Endothelial cell of umbilical vein (primary cell): ENCODE measurements around the gene ABTB2. TPM values are rescaled to one million over a fixed set of nuclear protein-coding genes. Genes with fewer than 3 reads are reported as not detected.

Source experiments
- BruUV-seq: library from RNA; stranded (reverse); fragments of 400-500 nt; replicated peaks from 2 replicates; lab custom pipeline; 2021; lab: Mats Ljungman, UMichigan
- CTCF ChIA-PET: fragments of 300-600, 350-600 bp; sonication (Branson Sonifier 250); formaldehyde crosslinking; loops from one replicate; lab custom pipeline; 2021; ENCODE audit warnings: antibody characterized with exemption, inconsistent platforms; lab: Charles Lee
- POLR2A ChIA-PET: fragments of 300-600, 350-600 bp; sonication (Branson Sonifier 250); formaldehyde crosslinking; loops from one replicate; lab custom pipeline; 2021; ENCODE audit warnings: antibody characterized with exemption, inconsistent platforms; lab: Charles Lee
- DNase-seq: peaks from one replicate; pipeline ENCODE4 v3.0.0-alpha.2; 2011; ENCODE audit warnings: low read depth, low spot score
- FAIRE-seq: peaks from 2 replicates; lab custom pipeline; 2011; peaks lifted over from hg19 to GRCh38; lab: Jason Lieb, UNC
- H2AFZ ChIP-seq: 2 replicates; pipeline ENCODE4 v1.6.0; 2012; ENCODE audit warnings: low read depth, low read length, control low read depth, inconsistent platforms
- H3K27ac ChIP-seq: 2 replicates; pipeline ENCODE4 v1.5.1; 2011; ENCODE audit warnings: low read depth, mild to moderate bottlenecking, control low read depth, low read length, moderate library complexity; ENCODE audit not compliant: insufficient read depth
- H3K27me3 ChIP-seq, 2 experiments: 2 replicates each; pipeline versions ENCODE4 v1.6.0 to v1.6.1; 2011; ENCODE audit warnings: low read length in 2 of 2, mixed read lengths in 1 of 2; ENCODE audit not compliant: control insufficient read depth in 2 of 2, insufficient read depth in 2 of 2
- H3K36me3 ChIP-seq, 2 experiments: 2 replicates in 1 of 2; 3 replicates in 1 of 2; pipeline ENCODE4 v1.5.1; 2011; ENCODE audit warnings: low read length in 2 of 2, mild to moderate bottlenecking in 1 of 2, moderate library complexity in 1 of 2; ENCODE audit not compliant: control insufficient read depth in 2 of 2, insufficient read depth in 2 of 2; ENCODE audit errors: extremely low read depth in 1 of 2
- H3K4me1 ChIP-seq: 3 replicates; pipeline ENCODE4 v1.5.1; 2011; ENCODE audit warnings: mild to moderate bottlenecking, low read length; ENCODE audit not compliant: control insufficient read depth, insufficient read depth; ENCODE audit errors: extremely low read depth
- H3K4me2 ChIP-seq: 2 replicates; pipeline ENCODE4 v1.6.1; 2011; ENCODE audit warnings: low read length, control low read depth, mixed read lengths; ENCODE audit not compliant: insufficient read depth
- H3K4me3 ChIP-seq, 3 experiments: fragments of 200-600 bp in 1 of 3; sonication (generic), shearing (Covaris generic) in 1 of 3; replicated peaks in 1 of 3; 2 replicates each; pipeline ENCODE4 v1.5.1; 2011 to 2016; ENCODE audit warnings: control low read depth in 3 of 3, low read length in 3 of 3, mild to moderate bottlenecking in 2 of 3, inconsistent platforms in 1 of 3, low read depth in 1 of 3, moderate library complexity in 1 of 3; ENCODE audit not compliant: insufficient read depth in 1 of 3
- H3K79me2 ChIP-seq: 2 replicates; pipeline ENCODE4 v1.6.0; 2012; ENCODE audit warnings: low read length, inconsistent platforms; ENCODE audit not compliant: control insufficient read depth, insufficient read depth
- H3K9ac ChIP-seq: replicated peaks from 2 replicates; pipeline ENCODE3; 2011; ENCODE audit warnings: low read length, control low read depth; ENCODE audit not compliant: insufficient read depth; ENCODE audit errors: extremely low read depth
- H3K9me1 ChIP-seq: replicated peaks from 3 replicates; pipeline ENCODE4 v1.6.0; 2011; ENCODE audit warnings: mild to moderate bottlenecking, low read length; ENCODE audit not compliant: control insufficient read depth, insufficient read depth; ENCODE audit errors: extremely low read depth
- H3K9me3 ChIP-seq: replicated peaks from 2 replicates; pipeline ENCODE4 v1.5.1; 2012; ENCODE audit warnings: low read length, inconsistent platforms; ENCODE audit not compliant: control insufficient read depth, insufficient read depth
- H4K20me1 ChIP-seq: replicated peaks from 2 replicates; pipeline ENCODE3; 2011; ENCODE audit warnings: mild to moderate bottlenecking, low read length; ENCODE audit not compliant: control insufficient read depth, insufficient read depth; ENCODE audit errors: extremely low read depth
- EZH2 ChIP-seq: IDR thresholded peaks from 2 replicates; pipeline ENCODE4 v1.6.1; 2012; ENCODE audit warnings: borderline replicate concordance, low read depth, mild to moderate bottlenecking, moderate library complexity, low read length, inconsistent platforms; ENCODE audit not compliant: severe bottlenecking
- FOS ChIP-seq: IDR thresholded peaks from 2 replicates; pipeline ENCODE4 v1.6.1; 2011; ENCODE audit warnings: mild to moderate bottlenecking, low read length, moderate library complexity, borderline replicate concordance; ENCODE audit not compliant: insufficient read depth
- GATA2 ChIP-seq: IDR thresholded peaks from 2 replicates; pipeline ENCODE4 v1.7.0; 2011; ENCODE audit warnings: low read depth, mild to moderate bottlenecking, moderate library complexity, mixed read lengths, low read length; ENCODE audit not compliant: insufficient read length, insufficient read depth
- JUN ChIP-seq: IDR thresholded peaks from 2 replicates; pipeline ENCODE4 v1.6.1; 2011; ENCODE audit warnings: borderline replicate concordance, low read depth; ENCODE audit not compliant: insufficient read length, insufficient read depth
- MYC ChIP-seq: IDR thresholded peaks from one replicate; pipeline ENCODE4 v1.6.1; 2011; ENCODE audit warnings: mild to moderate bottlenecking, low read depth, low read length
- POLR2A ChIP-seq: IDR thresholded peaks from 2 replicates; pipeline ENCODE4 v1.6.1; 2012; ENCODE audit warnings: low read depth, mild to moderate bottlenecking, control low read depth, low read length
- POLR2AphosphoS5 ChIP-seq: IDR thresholded peaks from 2 replicates; pipeline ENCODE4 v1.6.1; 2012; ENCODE audit warnings: low read depth, mild to moderate bottlenecking, control low read depth, low read length, moderate library complexity; ENCODE audit not compliant: insufficient read depth
- dilution Hi-C: fragments of 300-500 bp; cut with MboI; formaldehyde crosslinking; loops from one replicate; pipeline ENCODE4 v1.15.0; 2019; ENCODE audit warnings: low sequenced_read_pairs; ENCODE audit not compliant: extremely low pct_ligation_motif_present
- intact Hi-C: fragments of 100-400 bp; cut with micrococcal nuclease; formaldehyde crosslinking; loops from one replicate; pipeline ENCODE4 v1.10.0; 2022
- polyA plus RNA-seq, 4 experiments: library from polyadenylated mRNA; depleted of rRNA in 3 of 4; stranded (reverse) in 3 of 4; unstranded in 1 of 4; fragments of >200 nt; gene quantifications; 2 replicates each; pipeline versions ENCODE4 v1.2.1 to v1.2.3, GENCODE V29; 2011 to 2012; ENCODE audit warnings: missing spikeins in 1 of 4
- total RNA-seq: library from RNA; stranded (reverse); gene quantifications from 2 replicates; pipeline ENCODE4 v1.2.3, GENCODE V29; 2021
- TF ChIP-seq, protein P1 (sequence below): IDR thresholded peaks from 2 replicates; pipeline ENCODE4 v1.6.1; 2011; ENCODE audit not compliant: insufficient read depth, insufficient read length
- TF ChIP-seq, protein P2 (sequence below), 2 donors: IDR thresholded peaks; 1 replicate in 1 of 2; 2 replicates in 1 of 2; pipeline ENCODE4 v1.5.1; 2011; ENCODE audit warnings: low read length in 2 of 2, mild to moderate bottlenecking in 2 of 2, moderate library complexity in 2 of 2, control low read depth in 1 of 2, inconsistent platforms in 1 of 2, low read depth in 1 of 2; ENCODE audit not compliant: insufficient read depth in 1 of 2; ENCODE audit errors: extremely low read depth in 1 of 2

Gene ABTB2
- total and polyA plus RNA-seq, 2 donors (not counting 3 experiments of a cell fraction or from before 2014, with no cell fraction given): 0.11 to 0.14 TPM

DNA sequence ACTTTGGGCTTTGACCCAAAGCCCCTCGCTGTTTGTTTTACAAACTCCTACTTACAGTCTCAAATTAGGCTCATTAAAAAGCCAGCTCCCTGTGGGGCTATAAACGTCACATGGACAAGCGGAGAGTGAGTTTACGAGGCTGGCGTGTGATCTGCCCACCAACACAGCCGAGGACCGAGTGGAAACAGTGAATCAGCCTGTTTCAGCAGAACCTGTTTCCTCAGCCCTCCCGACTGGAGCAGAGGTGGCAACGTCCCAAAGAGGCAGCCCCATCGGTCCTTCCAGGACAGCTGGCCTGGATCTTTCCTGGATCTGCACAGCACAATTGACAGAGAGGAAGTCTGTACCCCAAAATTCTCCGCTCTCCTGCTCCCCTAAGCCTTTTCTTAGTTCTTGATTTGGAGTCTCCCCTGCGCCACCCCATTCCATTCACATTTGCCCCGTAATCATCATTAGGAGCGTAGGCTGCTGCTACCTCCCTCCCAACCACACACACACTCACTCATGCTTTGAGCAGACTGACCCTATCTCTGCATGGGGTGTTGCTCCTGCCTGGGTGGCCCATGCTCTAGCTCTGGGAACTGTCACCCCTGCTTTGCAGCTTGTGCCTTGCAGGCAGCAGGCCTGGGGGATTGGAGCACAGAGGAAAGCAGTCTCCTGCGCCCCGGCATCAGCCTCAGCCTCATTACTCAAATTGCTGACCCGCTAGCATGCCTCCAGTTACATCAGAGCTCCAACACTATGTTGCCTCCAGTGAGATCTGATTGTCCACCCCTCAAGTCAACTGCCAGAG, 134.6 kb downstream of the ABTB2 start:
- no peaks in the 10 kb centered on the region for H3K4me1 ChIP-seq
- no peak for FAIRE-seq
- H2AFZ ChIP-seq: no peak overlapping the region
- no peaks in the 10 kb centered on the region for H3K36me3 ChIP-seq
- H4K20me1 ChIP-seq: no peaks in the 10 kb centered on the region
- no peak overlapping the region for H3K9ac ChIP-seq
- DNase-seq: no peak
- H3K9me3 ChIP-seq: no peaks in the 10 kb centered on the region
- no peak overlapping the region for H3K27ac ChIP-seq
- no peaks in the 10 kb centered on the region for H3K79me2 ChIP-seq
- dilution Hi-C loops: no loop called here
- ChIA-PET CTCF (interaction anchor here (1.9 kb wide), 1 partner anchor 49 kb away, joined by 6 read pairs; no protein-coding TSS in a partner anchor), POLR2A (no interaction called here)
- intact Hi-C loops: no loop called here
- peaks cover 2 to 3% of the 10 kb centered on the region in 2 experiments for H3K27me3 ChIP-seq
- TF ChIP-seq JUN: no peak
- no peak for TF ChIP-seq MYC
- TF ChIP-seq POLR2AphosphoS5: no peak
- no peaks in the 10 kb centered on the region for H3K9me1 ChIP-seq
- no peak overlapping the region for H3K4me2 ChIP-seq
- no TSS peak for BruUV-seq
- no peak overlapping the region for H3K4me3 ChIP-seq

DNA sequence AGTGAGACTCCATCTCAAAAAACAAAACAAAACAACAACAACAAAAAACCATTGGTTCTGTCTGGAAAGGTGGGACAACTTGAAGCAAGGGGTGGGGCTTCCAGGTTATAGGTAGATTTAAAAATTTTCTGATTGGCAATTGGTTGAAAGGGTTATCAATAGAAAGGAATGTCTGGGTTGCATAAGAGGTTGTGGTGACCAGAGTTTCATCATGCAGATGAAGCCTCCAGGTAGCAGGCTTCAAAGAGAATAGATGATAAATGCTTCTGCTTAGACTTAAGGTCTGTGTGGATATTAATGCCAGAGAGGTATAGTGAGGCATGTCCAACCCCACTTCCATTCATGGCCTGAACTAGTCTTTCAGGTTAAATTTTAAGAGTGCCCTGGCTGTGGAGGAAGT, 135.8 kb downstream of the ABTB2 start:
- no peaks in the 10 kb centered on the region for H4K20me1 ChIP-seq
- H3K4me2 ChIP-seq: no peak overlapping the region
- CTCF ChIA-PET: no interaction called here
- H3K9ac ChIP-seq: no peak overlapping the region
- no peaks in the 10 kb centered on the region for H3K36me3 ChIP-seq
- H3K4me3 ChIP-seq: no peak overlapping the region
- DNase-seq: no peak
- TF ChIP-seq JUN: no peak
- TF ChIP-seq, protein P1, sequence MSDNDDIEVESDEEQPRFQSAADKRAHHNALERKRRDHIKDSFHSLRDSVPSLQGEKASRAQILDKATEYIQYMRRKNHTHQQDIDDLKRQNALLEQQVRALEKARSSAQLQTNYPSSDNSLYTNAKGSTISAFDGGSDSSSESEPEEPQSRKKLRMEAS: no peak
- no peak for TF ChIP-seq POLR2A
- TF ChIP-seq POLR2AphosphoS5: no peak
- TF ChIP-seq FOS: no peak
- no peak for TF ChIP-seq EZH2
- TF ChIP-seq, protein P2, sequence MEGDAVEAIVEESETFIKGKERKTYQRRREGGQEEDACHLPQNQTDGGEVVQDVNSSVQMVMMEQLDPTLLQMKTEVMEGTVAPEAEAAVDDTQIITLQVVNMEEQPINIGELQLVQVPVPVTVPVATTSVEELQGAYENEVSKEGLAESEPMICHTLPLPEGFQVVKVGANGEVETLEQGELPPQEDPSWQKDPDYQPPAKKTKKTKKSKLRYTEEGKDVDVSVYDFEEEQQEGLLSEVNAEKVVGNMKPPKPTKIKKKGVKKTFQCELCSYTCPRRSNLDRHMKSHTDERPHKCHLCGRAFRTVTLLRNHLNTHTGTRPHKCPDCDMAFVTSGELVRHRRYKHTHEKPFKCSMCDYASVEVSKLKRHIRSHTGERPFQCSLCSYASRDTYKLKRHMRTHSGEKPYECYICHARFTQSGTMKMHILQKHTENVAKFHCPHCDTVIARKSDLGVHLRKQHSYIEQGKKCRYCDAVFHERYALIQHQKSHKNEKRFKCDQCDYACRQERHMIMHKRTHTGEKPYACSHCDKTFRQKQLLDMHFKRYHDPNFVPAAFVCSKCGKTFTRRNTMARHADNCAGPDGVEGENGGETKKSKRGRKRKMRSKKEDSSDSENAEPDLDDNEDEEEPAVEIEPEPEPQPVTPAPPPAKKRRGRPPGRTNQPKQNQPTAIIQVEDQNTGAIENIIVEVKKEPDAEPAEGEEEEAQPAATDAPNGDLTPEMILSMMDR (IDR thresholded peaks at IDR 0.05; ENCODE audit: extremely low read depth in 1 of 2, insufficient read depth in 1 of 2, low read depth in 1 of 2, low read length in 2 of 2): no peak
- no peak for TF ChIP-seq MYC
- no peak for TF ChIP-seq GATA2
- no peak for FAIRE-seq
- BruUV-seq: no TSS peak
- no peaks in the 10 kb centered on the region for H3K9me1 ChIP-seq
- dilution Hi-C loops: no loop called here
- H3K27me3 ChIP-seq: peaks cover 2 to 3% of the 10 kb centered on the region in 2 experiments
- no peaks in the 10 kb centered on the region for H3K9me3 ChIP-seq
- no peaks in the 10 kb centered on the region for H3K4me1 ChIP-seq
- intact Hi-C loops: no loop called here
- POLR2A ChIA-PET: no interaction called here
- H2AFZ ChIP-seq: no peak overlapping the region
- H3K79me2 ChIP-seq: no peaks in the 10 kb centered on the region
- no peak overlapping the region for H3K27ac ChIP-seq
